Lower leg skin (tissue), 3 donors: ENCODE results near the gene KRTAP2-4.
"Not testable (repeated sequence)": the region's sequence is repeated elsewhere in the genome, so short reads cannot be mapped to it uniquely, and the experiment has no call there.

Source experiments
- POLR2A ChIP-seq, 2 donors: fragments of 450-650 bp; IDR thresholded peaks; one replicate each; pipeline ENCODE4 v1.6.1; 2016 to 2017; ENCODE audit warnings: antibody characterized with exemption in 2 of 2, mild to moderate bottlenecking in 1 of 2, moderate library complexity in 1 of 2
- TF ChIP-seq, protein P1 (sequence below), 3 donors: fragments of 450-650 bp; IDR thresholded peaks; one replicate each; pipeline ENCODE4 v1.5.1; 2016; ENCODE audit warnings: antibody characterized with exemption in 3 of 3, mild to moderate bottlenecking in 3 of 3, moderate library complexity in 2 of 3

DNA sequence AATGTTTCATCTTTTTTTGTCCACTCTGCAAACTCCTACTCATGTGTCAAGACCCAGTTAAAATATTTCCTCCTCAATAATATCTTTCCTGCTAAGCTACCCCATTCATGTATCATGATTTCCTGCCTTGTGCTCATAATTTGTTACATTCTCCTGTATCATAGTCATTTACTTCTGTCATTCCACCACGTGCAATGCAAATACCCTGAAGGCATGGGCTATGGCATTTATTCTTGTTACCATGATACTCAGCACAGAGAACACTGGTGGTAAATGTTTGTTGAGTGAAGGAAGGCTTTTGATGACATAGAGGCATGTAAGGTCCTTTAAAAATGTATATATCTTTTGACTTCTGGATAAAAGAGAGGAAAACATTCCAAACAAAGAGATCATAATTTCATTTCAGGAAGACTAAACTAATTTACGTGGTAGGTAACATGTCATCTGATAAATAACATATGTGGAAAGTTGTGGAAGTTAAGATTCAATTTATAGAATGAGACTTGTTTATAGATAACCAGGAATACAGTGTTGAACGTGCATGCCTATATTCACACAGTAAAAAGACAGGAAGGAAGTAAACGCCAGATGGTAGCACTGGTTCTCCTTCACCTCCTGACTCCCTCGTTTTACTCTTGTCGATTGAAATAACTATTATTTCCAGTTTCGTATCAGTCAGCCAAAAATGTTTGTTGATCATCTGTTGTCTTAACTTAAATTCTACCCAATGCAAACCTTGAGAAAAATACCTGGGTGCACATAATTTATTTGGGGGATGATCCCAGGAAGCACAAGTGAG lies 34.2 kb upstream of the KRTAP2-4 start:
- TF ChIP-seq, protein P1, sequence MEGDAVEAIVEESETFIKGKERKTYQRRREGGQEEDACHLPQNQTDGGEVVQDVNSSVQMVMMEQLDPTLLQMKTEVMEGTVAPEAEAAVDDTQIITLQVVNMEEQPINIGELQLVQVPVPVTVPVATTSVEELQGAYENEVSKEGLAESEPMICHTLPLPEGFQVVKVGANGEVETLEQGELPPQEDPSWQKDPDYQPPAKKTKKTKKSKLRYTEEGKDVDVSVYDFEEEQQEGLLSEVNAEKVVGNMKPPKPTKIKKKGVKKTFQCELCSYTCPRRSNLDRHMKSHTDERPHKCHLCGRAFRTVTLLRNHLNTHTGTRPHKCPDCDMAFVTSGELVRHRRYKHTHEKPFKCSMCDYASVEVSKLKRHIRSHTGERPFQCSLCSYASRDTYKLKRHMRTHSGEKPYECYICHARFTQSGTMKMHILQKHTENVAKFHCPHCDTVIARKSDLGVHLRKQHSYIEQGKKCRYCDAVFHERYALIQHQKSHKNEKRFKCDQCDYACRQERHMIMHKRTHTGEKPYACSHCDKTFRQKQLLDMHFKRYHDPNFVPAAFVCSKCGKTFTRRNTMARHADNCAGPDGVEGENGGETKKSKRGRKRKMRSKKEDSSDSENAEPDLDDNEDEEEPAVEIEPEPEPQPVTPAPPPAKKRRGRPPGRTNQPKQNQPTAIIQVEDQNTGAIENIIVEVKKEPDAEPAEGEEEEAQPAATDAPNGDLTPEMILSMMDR (IDR thresholded peaks at IDR 0.05) = not testable (repeated sequence)
- not testable (repeated sequence) for TF ChIP-seq POLR2A (IDR thresholded peaks at IDR 0.05)
